H9 (cell line): ENCODE results near the gene SLC52A3. TPM values are rescaled to one million over a fixed set of nuclear protein-coding genes. Genes with fewer than 3 reads are reported as not detected.

Experiments
- DNase-seq: peaks from one replicate; pipeline ENCODE4 v3.0.0-alpha.2; 2017
- H2AFZ ChIP-seq: one replicate; pipeline ENCODE4 v1.6.1; 2013; ENCODE audit warnings: mild to moderate bottlenecking, low read length, control low read depth, moderate library complexity
- H2AK5ac ChIP-seq: 2 replicates; pipeline ENCODE4 v1.6.1; 2013; ENCODE audit warnings: low read length, control low read depth, mixed read lengths; ENCODE audit not compliant: insufficient read length
- H2BK120ac ChIP-seq: one replicate; pipeline ENCODE4 v1.6.1; 2013; ENCODE audit warnings: low read depth, mild to moderate bottlenecking, low read length, control low read depth, inconsistent platforms; ENCODE audit not compliant: poor library complexity, severe bottlenecking
- H2BK12ac ChIP-seq: 2 replicates; pipeline ENCODE4 v1.6.1; 2013; ENCODE audit warnings: low read length, control low read depth, mixed read lengths, low read depth; ENCODE audit not compliant: insufficient read length
- H2BK15ac ChIP-seq: 2 replicates; pipeline ENCODE4 v1.6.1; 2013; ENCODE audit warnings: low read depth, low read length, control low read depth
- H2BK20ac ChIP-seq: one replicate; pipeline ENCODE4 v1.6.1; 2013; ENCODE audit warnings: low read depth, mild to moderate bottlenecking, low read length, control low read depth, inconsistent platforms; ENCODE audit not compliant: poor library complexity, severe bottlenecking
- H2BK5ac ChIP-seq: 2 replicates; pipeline ENCODE4 v1.6.1; 2013; ENCODE audit warnings: low read length, control low read depth, mixed read lengths; ENCODE audit not compliant: insufficient read length
- H3K14ac ChIP-seq: 2 replicates; pipeline ENCODE4 v1.6.1; 2013; ENCODE audit warnings: low read length, control low read depth; ENCODE audit not compliant: insufficient read depth
- H3K18ac ChIP-seq: 2 replicates; pipeline ENCODE4 v1.6.1; 2013; ENCODE audit warnings: low read depth, mild to moderate bottlenecking, mixed read lengths, low read length, control low read depth; ENCODE audit not compliant: insufficient read length
- H3K23ac ChIP-seq: 2 replicates; pipeline ENCODE4 v1.6.1; 2013; ENCODE audit warnings: low read length, control low read depth, mixed read lengths, low read depth; ENCODE audit not compliant: insufficient read length
- H3K23me2 ChIP-seq: 2 replicates; pipeline ENCODE4 v1.6.1; 2013; ENCODE audit warnings: low read depth, mild to moderate bottlenecking, mixed read lengths, low read length, control low read depth; ENCODE audit not compliant: insufficient read length, poor library complexity, severe bottlenecking
- H3K27ac ChIP-seq: 2 replicates; pipeline ENCODE4 v1.5.1; 2013; ENCODE audit warnings: low read length, control low read depth, mixed read lengths, low read depth; ENCODE audit not compliant: insufficient read length
- H3K27me3 ChIP-seq: 2 replicates; pipeline ENCODE4 v1.6.1; 2013; ENCODE audit warnings: low read length, control low read depth, inconsistent platforms; ENCODE audit not compliant: insufficient read depth
- H3K4ac ChIP-seq: 2 replicates; pipeline ENCODE4 v1.6.1; 2013; ENCODE audit warnings: low read depth, mild to moderate bottlenecking, control low read depth, inconsistent platforms, low read length, moderate library complexity
- H3K4me1 ChIP-seq: 2 replicates; pipeline ENCODE4 v1.6.1; 2013; ENCODE audit warnings: low read length, control low read depth, inconsistent platforms; ENCODE audit not compliant: insufficient read depth
- H3K4me2 ChIP-seq: 2 replicates; pipeline ENCODE4 v1.6.1; 2013; ENCODE audit warnings: low read length, control low read depth, mixed read lengths; ENCODE audit not compliant: insufficient read length, insufficient read depth
- H3K56ac ChIP-seq: 2 replicates; pipeline ENCODE4 v1.6.1; 2013; ENCODE audit warnings: low read depth, mild to moderate bottlenecking, mixed read lengths, low read length, control low read depth; ENCODE audit not compliant: insufficient read length
- H3K79me1 ChIP-seq: 2 replicates; pipeline ENCODE4 v1.6.1; 2013; ENCODE audit warnings: low read depth, mild to moderate bottlenecking, moderate library complexity, low read length, control low read depth, inconsistent platforms; ENCODE audit not compliant: insufficient read depth, poor library complexity, severe bottlenecking
- H3K79me2 ChIP-seq: 2 replicates; pipeline ENCODE4 v1.6.1; 2013; ENCODE audit warnings: low read length, control low read depth, inconsistent platforms; ENCODE audit not compliant: insufficient read depth
- H3K9ac ChIP-seq: 2 replicates; pipeline ENCODE4 v1.6.1; 2013; ENCODE audit warnings: low read length, control low read depth, mixed read lengths; ENCODE audit not compliant: insufficient read length; ENCODE audit errors: extremely low read depth
- H3K9me3 ChIP-seq: one replicate; pipeline ENCODE4 v1.6.1; 2013; ENCODE audit warnings: low read depth, low read length, inconsistent platforms; ENCODE audit not compliant: control insufficient read depth
- H3T11ph ChIP-seq: one replicate; pipeline ENCODE4 v1.6.1; 2013; ENCODE audit warnings: mild to moderate bottlenecking, low read length, control low read depth, inconsistent platforms
- H4K20me1 ChIP-seq: one replicate; pipeline ENCODE4 v1.6.1; 2013; ENCODE audit not compliant: control insufficient read depth, insufficient read length, insufficient read depth
- H4K5ac ChIP-seq: 2 replicates; pipeline ENCODE4 v1.6.1; 2013; ENCODE audit warnings: low read depth, mild to moderate bottlenecking, mixed read lengths, low read length, control low read depth; ENCODE audit not compliant: insufficient read length
- H4K8ac ChIP-seq: replicated peaks from 2 replicates; pipeline ENCODE4 v1.6.1; 2013; ENCODE audit warnings: low read length, control low read depth, mixed read lengths, low read depth; ENCODE audit not compliant: insufficient read length
- H4K91ac ChIP-seq: 2 replicates; pipeline ENCODE4 v1.6.1; 2013; ENCODE audit warnings: low read depth, mild to moderate bottlenecking, moderate library complexity, mixed read lengths, low read length, control low read depth; ENCODE audit not compliant: insufficient read length
- H3K27ac Mint-ChIP-seq, 3 experiments: 2 replicates in 2 of 3; 3 replicates in 1 of 3; pipeline ENCODE4 v1.8.0; 2020 to 2021; ENCODE audit warnings: mixed read lengths in 3 of 3, mild to moderate bottlenecking in 1 of 3, moderate library complexity in 1 of 3
- H3K27me3 Mint-ChIP-seq: 2 replicates; pipeline ENCODE4 v1.8.0; 2021; ENCODE audit warnings: low read depth, mild to moderate bottlenecking, moderate library complexity, mixed read lengths
- H3K36me3 Mint-ChIP-seq, 3 experiments: 2 replicates in 2 of 3; 3 replicates in 1 of 3; pipeline ENCODE4 v1.8.0; 2020 to 2021; ENCODE audit warnings: low read depth in 3 of 3, mixed read lengths in 3 of 3; ENCODE audit not compliant: insufficient read depth in 1 of 3
- H3K4me1 Mint-ChIP-seq, 2 experiments: 2 replicates each; pipeline ENCODE4 v1.8.0; 2020; ENCODE audit warnings: mixed read lengths in 2 of 2
- H3K4me3 Mint-ChIP-seq, 2 experiments: 2 replicates in 1 of 2; 3 replicates in 1 of 2; pipeline ENCODE4 v1.8.0; 2020 to 2021; ENCODE audit warnings: mild to moderate bottlenecking in 2 of 2, mixed read lengths in 2 of 2, moderate library complexity in 1 of 2
- H3K9me3 Mint-ChIP-seq, 2 experiments: 2 replicates in 1 of 2; 3 replicates in 1 of 2; pipeline ENCODE4 v1.8.0; 2020; ENCODE audit warnings: mild to moderate bottlenecking in 2 of 2, mixed read lengths in 2 of 2, moderate library complexity in 1 of 2
- WGBS: extraction: QIAGEN DNeasy Blood & Tissue Kit; methylation state at CpG from one replicate; pipeline ENCODE4 v1.1.7; 2013; ENCODE audit warnings: missing lambda C conversion rate, low lambda C conversion rate, mixed read lengths; ENCODE audit not compliant: insufficient read length; ENCODE audit errors: extremely low coverage; 5-methylcytosine and 5-hydroxymethylcytosine counted together
- total RNA-seq: library from RNA; stranded (reverse); gene quantifications from 2 replicates; pipeline ENCODE4 v1.2.1, GENCODE V29; 2021
- TF ChIP-seq, protein P1 (sequence below): fragments of 200-600 bp; sonication (generic); conservative IDR thresholded peaks from 3 replicates; pipeline ENCODE4 v1.8.0; 2021; ENCODE audit warnings: antibody characterized with exemption, mild to moderate bottlenecking

SLC52A3 gene
- total RNA-seq, 1 experiment from 2014 or later = 3.3 TPM

- Histone ChIP-seq H3K23me2 (no peaks in the 10 kb centered on the region), H3K27me3 (no peaks in the 10 kb centered on the region), H2BK120ac (no peak overlapping the region), H3K27ac (no peak overlapping the region), H4K8ac (no peak overlapping the region), H3K4me1 (peaks cover 3% of the 10 kb centered on the region; the same call in 1 of the 2 replicates), H2BK5ac (no peak overlapping the region), H3K9me3 (no peaks in the 10 kb centered on the region), H4K5ac (no peak overlapping the region), H3K56ac (no peak overlapping the region), H3K4ac (no peak overlapping the region), H2BK20ac (no peak overlapping the region), H3K23ac (no peak overlapping the region), H2AK5ac (no peak overlapping the region), H3K14ac (no peak overlapping the region), H4K20me1 (no peaks in the 10 kb centered on the region), H3K4me2 (no peak overlapping the region), H2AFZ (no peak overlapping the region), H2BK15ac (no peak overlapping the region), H3T11ph (no peak overlapping the region), H2BK12ac (no peak overlapping the region), H3K9ac (no peak overlapping the region), H3K79me1 (no peaks in the 10 kb centered on the region), H3K18ac (no peak overlapping the region), H3K79me2 (no peaks in the 10 kb centered on the region), H4K91ac (no peak overlapping the region)
- H3K4me3 Mint-ChIP-seq = no peak overlapping the region
- H3K4me1 Mint-ChIP-seq = peaks cover 2 to 13% of the 10 kb centered on the region in 2 experiments
- no CpG with 5 or more reads among the region's 10 CpGs for WGBS
- H3K27ac Mint-ChIP-seq = no peak overlapping the region; a peak in 1 of 7 replicates
- H3K27me3 Mint-ChIP-seq = peaks cover 7% of the 10 kb centered on the region
- H3K9me3 Mint-ChIP-seq = no peaks in the 10 kb centered on the region
- TF ChIP-seq, protein P1, sequence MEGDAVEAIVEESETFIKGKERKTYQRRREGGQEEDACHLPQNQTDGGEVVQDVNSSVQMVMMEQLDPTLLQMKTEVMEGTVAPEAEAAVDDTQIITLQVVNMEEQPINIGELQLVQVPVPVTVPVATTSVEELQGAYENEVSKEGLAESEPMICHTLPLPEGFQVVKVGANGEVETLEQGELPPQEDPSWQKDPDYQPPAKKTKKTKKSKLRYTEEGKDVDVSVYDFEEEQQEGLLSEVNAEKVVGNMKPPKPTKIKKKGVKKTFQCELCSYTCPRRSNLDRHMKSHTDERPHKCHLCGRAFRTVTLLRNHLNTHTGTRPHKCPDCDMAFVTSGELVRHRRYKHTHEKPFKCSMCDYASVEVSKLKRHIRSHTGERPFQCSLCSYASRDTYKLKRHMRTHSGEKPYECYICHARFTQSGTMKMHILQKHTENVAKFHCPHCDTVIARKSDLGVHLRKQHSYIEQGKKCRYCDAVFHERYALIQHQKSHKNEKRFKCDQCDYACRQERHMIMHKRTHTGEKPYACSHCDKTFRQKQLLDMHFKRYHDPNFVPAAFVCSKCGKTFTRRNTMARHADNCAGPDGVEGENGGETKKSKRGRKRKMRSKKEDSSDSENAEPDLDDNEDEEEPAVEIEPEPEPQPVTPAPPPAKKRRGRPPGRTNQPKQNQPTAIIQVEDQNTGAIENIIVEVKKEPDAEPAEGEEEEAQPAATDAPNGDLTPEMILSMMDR = no peak
- H3K36me3 Mint-ChIP-seq = no peaks in the 10 kb centered on the region
- DNase-seq = no peak
Measured at GRCh38 chr20:753897-754635, 14.2 kb downstream of the SLC52A3 start.
